Right lobe of liver (tissue), 6 donors: Measurements from ENCODE around the gene MKRN2OS. TPM values are rescaled to one million over a fixed set of nuclear protein-coding genes. Genes with fewer than 3 reads are reported as not detected.

Experiments
- ATAC-seq, 4 donors: fragments of 200-7000 bp; cut with Tn5 transposase; one replicate each; pipeline ENCODE4 v1.9.1; 2020; ENCODE audit warnings: mild to moderate bottlenecking in 4 of 4, moderate library complexity in 4 of 4
- DNase-seq, 3 donors: peaks; one replicate each; pipeline ENCODE4 v3.0.0-alpha.2; 2020
- H3K27ac ChIP-seq, 3 donors: fragments of 200-600 bp; one replicate each; pipeline ENCODE4 v1.8.0; 2022
- H3K27me3 ChIP-seq, 2 donors: fragments of 200-600 bp; one replicate each; pipeline ENCODE4 v1.8.0; 2022
- H3K36me3 ChIP-seq, 4 donors: fragments of 200-600 bp; sonication (generic) in 1 of 4; one replicate each; pipeline versions ENCODE4 v1.5.1 to v1.8.0; 2017 to 2022; ENCODE audit warnings: control low read depth in 1 of 4
- H3K4me1 ChIP-seq, 4 donors: fragments of 200-600 bp; sonication (generic) in 1 of 4; one replicate each; pipeline versions ENCODE4 v1.5.1 to v1.8.0; 2017 to 2022; ENCODE audit warnings: control low read depth in 1 of 4
- H3K4me3 ChIP-seq, 3 donors: fragments of 200-600 bp; one replicate each; pipeline ENCODE4 v1.8.0; 2022
- H3K9me3 ChIP-seq, 4 donors: fragments of 200-600 bp; sonication (generic) in 1 of 4; one replicate each; pipeline versions ENCODE4 v1.5.1 to v1.8.0; 2017 to 2022; ENCODE audit warnings: control low read depth in 1 of 4
- POLR2A ChIP-seq: fragments of 450-650 bp; IDR thresholded peaks from one replicate; pipeline ENCODE4 v1.6.1; 2017; ENCODE audit warnings: antibody characterized with exemption, mild to moderate bottlenecking
- WGBS: methylation state at CpG from one replicate; pipeline ENCODE4 v1.1.6; 2018; ENCODE audit warnings: low coverage, low lambda C conversion rate; ENCODE audit not compliant: insufficient coverage; ENCODE audit errors: missing lambda C conversion rate; 5-methylcytosine and 5-hydroxymethylcytosine counted together
- intact Hi-C, 2 donors: fragments of 100-400 bp; cut with DNase I; formaldehyde crosslinking; loops; one replicate each; pipeline versions ENCODE4 v1.11.2 to v1.14.1; 2022
- total RNA-seq, 6 experiments: library from RNA; depleted of rRNA in 2 of 6; stranded (reverse); fragments of >200 nt in 2 of 6; fragmentation: NEBNext Ultra II Directional in 3 of 6; extraction: Animal tissue kit (Norgen Biotek cat#: 25700) in 3 of 6; gene quantifications; one replicate each; pipeline versions ENCODE4 v1.1.0 to v1.2.4, GENCODE V29; 2016 to 2023
- TF ChIP-seq, protein P1 (sequence below), 4 donors: fragments of 200-600 bp in 3 of 4; fragments of 450-650 bp in 1 of 4; IDR thresholded peaks; one replicate each; pipeline versions ENCODE4 v1.5.1 to v1.8.0; 2016 to 2022; ENCODE audit warnings: antibody characterized with exemption in 4 of 4, mild to moderate bottlenecking in 2 of 4
- donor health status: DM: no; HTN: yes; CAD: no.
- donor health status: DM: no; HTN: no; CAD: no.
- donor health status: DM: no; HTN: no; CAD: no.
- donor health status: DM: no; HTN: yes; CAD: no.
- donor health status: DM: no; HTN: yes; CAD: no.

The MKRN2OS gene
- total RNA-seq, 6 experiments from 2014 or later = 0.31 TPM; not detected in 5

DNA sequence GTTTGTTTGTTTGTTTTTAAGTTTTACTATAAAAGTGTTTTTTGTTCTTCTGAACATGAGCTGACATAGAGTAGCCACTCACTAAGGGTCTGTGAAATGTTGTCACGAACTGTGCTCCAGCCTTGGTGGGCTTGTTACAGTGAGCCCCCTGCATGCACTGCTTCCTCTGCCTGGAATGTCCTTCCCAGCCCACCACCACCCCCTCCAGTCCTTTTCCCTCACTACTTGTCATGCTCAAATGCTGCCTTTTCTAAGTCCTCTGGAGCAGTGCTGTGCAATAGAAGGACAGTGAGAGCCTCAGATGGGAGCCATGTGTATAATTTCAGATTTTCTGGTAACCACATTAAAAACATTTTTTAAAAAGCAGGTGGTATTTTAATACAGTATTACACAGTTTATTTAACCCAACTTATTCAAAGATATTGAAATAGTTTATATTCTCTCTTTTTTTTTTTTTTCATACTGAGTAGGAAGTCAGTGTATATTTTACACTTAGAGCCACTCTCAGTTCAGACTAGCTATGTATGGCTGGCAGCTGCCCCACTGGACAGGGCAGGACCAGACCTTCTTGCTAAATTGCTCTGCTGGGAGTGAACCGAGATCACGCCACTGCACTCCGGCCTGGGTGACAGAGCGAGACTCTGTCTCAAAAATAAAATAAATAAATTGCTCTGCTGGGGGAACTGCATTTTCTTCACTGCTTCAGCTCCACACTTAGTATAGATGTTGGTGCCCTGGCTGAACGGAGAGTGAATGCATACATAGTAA lies 26.9 kb downstream of the MKRN2OS start:
- no peak for ATAC-seq
- WGBS = 89% methylated on average over 6 of the region's 6 CpGs
- no peak for TF ChIP-seq POLR2A
- TF ChIP-seq, protein P1, sequence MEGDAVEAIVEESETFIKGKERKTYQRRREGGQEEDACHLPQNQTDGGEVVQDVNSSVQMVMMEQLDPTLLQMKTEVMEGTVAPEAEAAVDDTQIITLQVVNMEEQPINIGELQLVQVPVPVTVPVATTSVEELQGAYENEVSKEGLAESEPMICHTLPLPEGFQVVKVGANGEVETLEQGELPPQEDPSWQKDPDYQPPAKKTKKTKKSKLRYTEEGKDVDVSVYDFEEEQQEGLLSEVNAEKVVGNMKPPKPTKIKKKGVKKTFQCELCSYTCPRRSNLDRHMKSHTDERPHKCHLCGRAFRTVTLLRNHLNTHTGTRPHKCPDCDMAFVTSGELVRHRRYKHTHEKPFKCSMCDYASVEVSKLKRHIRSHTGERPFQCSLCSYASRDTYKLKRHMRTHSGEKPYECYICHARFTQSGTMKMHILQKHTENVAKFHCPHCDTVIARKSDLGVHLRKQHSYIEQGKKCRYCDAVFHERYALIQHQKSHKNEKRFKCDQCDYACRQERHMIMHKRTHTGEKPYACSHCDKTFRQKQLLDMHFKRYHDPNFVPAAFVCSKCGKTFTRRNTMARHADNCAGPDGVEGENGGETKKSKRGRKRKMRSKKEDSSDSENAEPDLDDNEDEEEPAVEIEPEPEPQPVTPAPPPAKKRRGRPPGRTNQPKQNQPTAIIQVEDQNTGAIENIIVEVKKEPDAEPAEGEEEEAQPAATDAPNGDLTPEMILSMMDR (IDR thresholded peaks at IDR 0.05) = no peak
- no peaks in the 10 kb centered on the region for H3K27me3 ChIP-seq
- peaks cover 0 to 7% (median 0%) of the 10 kb centered on the region in 4 donors for H3K4me1 ChIP-seq
- intact Hi-C loops = no loop called here
- H3K9me3 ChIP-seq = no peaks in the 10 kb centered on the region
- peaks cover 0 to 3% (median 0%) of the 10 kb centered on the region in 4 donors for H3K36me3 ChIP-seq
- no peak overlapping the region for H3K4me3 ChIP-seq
- DNase-seq = no peak
- no peak overlapping the region for H3K27ac ChIP-seq

DNA sequence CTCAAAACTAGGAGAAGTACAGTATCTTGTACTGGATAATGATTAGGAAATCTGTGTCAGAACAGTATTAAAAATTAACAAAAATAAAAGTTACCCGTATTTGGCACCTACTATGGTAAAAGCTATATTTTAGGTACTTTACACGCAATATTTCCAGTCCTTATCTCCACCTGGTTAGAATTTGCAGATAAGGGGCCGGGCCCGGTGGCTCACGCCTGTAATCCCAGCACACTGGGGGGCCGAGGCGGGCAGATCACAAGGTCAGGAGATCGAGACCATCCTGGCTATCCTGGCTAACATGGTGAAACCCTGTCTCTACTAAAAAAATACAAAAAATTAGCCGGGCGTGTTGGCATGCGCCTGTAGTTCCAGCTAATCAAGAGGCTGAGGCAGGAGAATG lies 28.4 kb downstream of the MKRN2OS start:
- H3K4me3 ChIP-seq = no peak overlapping the region
- TF ChIP-seq, protein P1 (IDR thresholded peaks at IDR 0.05) = no peak
- no peak for TF ChIP-seq POLR2A
- 100% methylated on average over 8 of the region's 11 CpGs for WGBS
- DNase-seq (no peak), ATAC-seq (no peak)
- H3K36me3 ChIP-seq = peaks cover 0 to 3% (median 0%) of the 10 kb centered on the region in 4 donors
- H3K27me3 ChIP-seq = no peaks in the 10 kb centered on the region
- no peaks in the 10 kb centered on the region for H3K9me3 ChIP-seq
- intact Hi-C loops = no loop called here
- H3K4me1 ChIP-seq = no peaks in the 10 kb centered on the region
- H3K27ac ChIP-seq = no peak overlapping the region

- Histone ChIP-seq H3K4me1 (no peaks in the 10 kb centered on the region), H3K27ac (no peak overlapping the region), H3K27me3 (no peaks in the 10 kb centered on the region), H3K9me3 (no peaks in the 10 kb centered on the region), H3K36me3 (peaks cover 0 to 3% (median 0%) of the 10 kb centered on the region in 4 donors), H3K4me3 (no peak overlapping the region)
- intact Hi-C loops = no loop called here
- no peak for ATAC-seq
- TF ChIP-seq, protein P1 (IDR thresholded peaks at IDR 0.05) = no peak
- no peak for TF ChIP-seq POLR2A
- DNase-seq = no peak
These were observed 29.7 kb downstream of the MKRN2OS start for GRCh38 chr3:12515631-12516030.

DNA sequence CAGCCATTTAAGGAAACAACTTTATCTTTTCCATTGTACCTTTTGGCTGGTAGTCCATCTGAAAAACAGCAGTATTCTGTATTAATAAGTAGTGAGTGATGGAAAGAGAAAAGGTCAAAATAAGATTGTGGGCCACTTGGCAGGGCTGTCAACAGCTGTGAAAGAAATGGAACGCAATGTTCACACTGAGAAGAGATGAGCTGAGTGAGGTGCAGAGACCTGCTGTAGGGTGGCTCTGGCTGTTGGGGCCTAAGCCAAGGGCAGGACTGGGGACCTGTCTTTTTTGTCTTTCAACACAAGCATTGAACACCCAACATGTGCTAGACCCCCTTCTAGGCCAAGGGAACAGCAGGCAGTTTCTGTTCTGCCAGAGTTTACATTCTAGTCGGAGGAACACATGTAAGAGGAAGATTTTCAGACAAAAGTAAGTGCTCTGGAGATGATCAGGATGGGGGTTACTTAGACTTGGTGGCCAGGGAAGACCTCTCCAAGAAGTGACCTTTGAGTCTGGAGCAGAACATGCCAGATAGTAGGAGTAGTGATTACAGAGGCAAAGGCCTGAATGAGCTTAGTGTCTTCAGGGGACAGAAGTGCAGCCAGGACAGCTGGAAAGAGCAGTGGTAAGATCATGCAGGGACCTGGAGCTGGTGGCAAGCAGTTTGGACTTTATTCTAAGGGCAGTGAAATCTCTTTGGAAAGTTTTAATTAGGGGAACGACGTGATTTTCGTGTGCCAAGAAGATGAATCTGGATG lies 31.4 kb downstream of the MKRN2OS start:
- WGBS = 93% methylated on average over 5 of the region's 5 CpGs
- peaks cover 0 to 3% (median 0%) of the 10 kb centered on the region in 4 donors for H3K36me3 ChIP-seq
- TF ChIP-seq, protein P1 (IDR thresholded peaks at IDR 0.05) = no peak
- no peak for TF ChIP-seq POLR2A
- H3K4me1 ChIP-seq = no peaks in the 10 kb centered on the region
- intact Hi-C loops = no loop called here
- no peak for DNase-seq
- ATAC-seq = no peak
- H3K9me3 ChIP-seq = no peaks in the 10 kb centered on the region
- no peaks in the 10 kb centered on the region for H3K27me3 ChIP-seq
- H3K4me3 ChIP-seq = no peak overlapping the region
- no peak overlapping the region for H3K27ac ChIP-seq
